ENCODE data around the gene RUVBL1. TPM values are rescaled to one million over a fixed set of nuclear protein-coding genes. Genes with fewer than 3 reads are reported as not detected.
"Not testable (repeated sequence)": the region's sequence is repeated elsewhere in the genome, so short reads cannot be mapped to it uniquely, and the experiment has no call there.

The RUVBL1 gene
- total and polyA plus RNA-seq, 4 experiments from 2014 or later: 26.6 to 71.4 (median 46.9) TPM

- Mint-ChIP-seq H3K4me1 (peaks cover 17 to 39% (median 21%) of the 10 kb centered on the region in 4 donors), H3K27me3 (no peaks in the 10 kb centered on the region), H3K36me3 (peaks cover 5 to 31% of the 10 kb centered on the region in 2 donors), H3K9me3 (peaks cover 0 to 3% (median 0%) of the 10 kb centered on the region in 8 donors), H3K4me3 (no peak overlapping the region), H3K27ac (no peak overlapping the region)
- DNase-seq: no peak
- no peaks in the 10 kb centered on the region for H3K27me3 ChIP-seq (ENCODE audit: insufficient read depth, low read length)
- ChIA-PET POLR2A (ENCODE audit: partially characterized antibody) (no interaction called here), CTCF (ENCODE audit: partially characterized antibody) (no interaction called here)
- H3K9me3 ChIP-seq (ENCODE audit: control insufficient read depth in 1 of 2, low read length in 2 of 2): no peaks in the 10 kb centered on the region
- no peak overlapping the region for H3K4me3 ChIP-seq (ENCODE audit: low read length in 2 of 2)
- no peaks in the 10 kb centered on the region for H3K4me1 ChIP-seq (ENCODE audit: insufficient read depth, low read length)
- no peaks in the 10 kb centered on the region for H3K36me3 ChIP-seq (ENCODE audit: insufficient read depth, low read length)
- H3K27ac ChIP-seq (ENCODE audit: low read depth, low read length): no peak overlapping the region
- intact Hi-C loops (cut with micrococcal nuclease): no loop called here
Measured at GRCh38 chr3:128166971-128167453, 43.4 kb upstream of the RUVBL1 start.

DNA sequence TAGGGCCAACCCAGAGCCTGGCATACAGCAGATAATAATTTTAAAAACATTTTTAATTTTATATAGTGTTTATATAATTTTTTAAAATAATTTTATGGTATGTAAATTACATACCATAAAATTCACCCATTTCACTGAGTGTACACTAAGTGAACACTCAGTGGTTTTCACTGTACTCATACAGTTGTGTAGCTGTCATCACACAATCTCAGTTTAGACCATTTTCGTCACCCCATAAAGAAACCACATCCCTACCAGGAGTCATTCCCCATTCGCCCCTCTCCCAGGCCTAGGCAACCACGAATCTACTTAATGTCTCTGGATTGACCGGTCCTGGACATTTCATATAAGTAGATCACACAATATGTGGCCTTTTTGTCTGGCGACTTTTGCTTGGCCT, 39.8 kb upstream of the RUVBL1 start:
- no peak overlapping the region for H3K27ac ChIP-seq (ENCODE audit: low read depth, low read length)
- Mint-ChIP-seq H3K4me1 (peaks cover 13 to 38% (median 27%) of the 10 kb centered on the region in 4 donors), H3K4me3 (no peak overlapping the region), H3K9me3 (peaks cover 0 to 3% (median 0%) of the 10 kb centered on the region in 8 donors), H3K27ac (no peak overlapping the region), H3K27me3 (no peaks in the 10 kb centered on the region), H3K36me3 (peaks cover 21 to 44% of the 10 kb centered on the region in 2 donors)
- no peaks in the 10 kb centered on the region for H3K36me3 ChIP-seq (ENCODE audit: insufficient read depth, low read length)
- H3K4me1 ChIP-seq (ENCODE audit: insufficient read depth, low read length): no peaks in the 10 kb centered on the region
- intact Hi-C loops (cut with micrococcal nuclease): no loop called here
- no peaks in the 10 kb centered on the region for H3K9me3 ChIP-seq (ENCODE audit: control insufficient read depth in 1 of 2, low read length in 2 of 2)
- CTCF ChIA-PET (ENCODE audit: partially characterized antibody): no interaction called here
- H3K27me3 ChIP-seq (ENCODE audit: insufficient read depth, low read length): no peaks in the 10 kb centered on the region
- no peak for DNase-seq
- POLR2A ChIA-PET (ENCODE audit: partially characterized antibody): no interaction called here
- H3K4me3 ChIP-seq (ENCODE audit: low read length in 2 of 2): no peak overlapping the region

DNA sequence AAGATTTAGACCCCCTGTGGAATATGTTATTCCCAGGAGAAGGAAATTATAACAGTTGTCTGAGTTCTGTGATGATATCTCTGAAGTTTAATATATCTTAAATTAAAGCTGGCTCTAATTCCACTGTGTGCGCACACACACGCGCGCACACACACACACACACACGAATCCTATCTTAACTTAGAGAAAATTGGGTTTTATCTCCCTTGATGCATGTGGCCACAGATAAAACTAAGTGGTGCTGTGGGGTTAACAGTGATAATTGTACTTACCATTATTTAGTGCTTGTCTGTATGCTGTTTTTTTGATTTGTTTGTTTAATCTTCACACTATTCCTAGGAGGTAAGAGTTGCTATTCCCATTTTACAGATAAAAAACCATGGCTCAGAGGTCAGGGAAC, 37.0 kb upstream of the RUVBL1 start:
- Histone ChIP-seq H3K4me1 (ENCODE audit: insufficient read depth, low read length) (no peaks in the 10 kb centered on the region), H3K9me3 (ENCODE audit: control insufficient read depth in 1 of 2, low read length in 2 of 2) (no peaks in the 10 kb centered on the region), H3K27ac (ENCODE audit: low read depth, low read length) (no peak overlapping the region), H3K27me3 (ENCODE audit: insufficient read depth, low read length) (no peaks in the 10 kb centered on the region), H3K36me3 (ENCODE audit: insufficient read depth, low read length) (no peaks in the 10 kb centered on the region), H3K4me3 (ENCODE audit: low read length in 2 of 2) (no peak overlapping the region)
- no peak for DNase-seq
- no peak overlapping the region for H3K4me3 Mint-ChIP-seq
- no peaks in the 10 kb centered on the region for H3K27me3 Mint-ChIP-seq
- peaks cover 40 to 50% of the 10 kb centered on the region in 2 donors for H3K36me3 Mint-ChIP-seq
- ChIA-PET CTCF (ENCODE audit: partially characterized antibody) (no interaction called here), POLR2A (ENCODE audit: partially characterized antibody) (no interaction called here)
- peaks cover 20 to 46% (median 26%) of the 10 kb centered on the region in 4 donors for H3K4me1 Mint-ChIP-seq
- intact Hi-C loops (cut with micrococcal nuclease): no loop called here
- H3K9me3 Mint-ChIP-seq: peaks cover 0 to 4% (median 0%) of the 10 kb centered on the region in 8 donors
- no peak overlapping the region for H3K27ac Mint-ChIP-seq

GRCh38 chr3:128155616-128156360, 32.2 kb upstream of the RUVBL1 start:
- Histone ChIP-seq H3K27ac (ENCODE audit: low read depth, low read length) (no peak overlapping the region), H3K4me3 (ENCODE audit: low read length in 2 of 2) (no peak overlapping the region), H3K4me1 (ENCODE audit: insufficient read depth, low read length) (peaks cover 18% of the 10 kb centered on the region), H3K9me3 (ENCODE audit: control insufficient read depth in 1 of 2, low read length in 2 of 2) (no peaks in the 10 kb centered on the region), H3K27me3 (ENCODE audit: insufficient read depth, low read length) (no peaks in the 10 kb centered on the region), H3K36me3 (ENCODE audit: insufficient read depth, low read length) (no peaks in the 10 kb centered on the region)
- intact Hi-C loops (cut with micrococcal nuclease): no loop called here
- CTCF ChIA-PET (ENCODE audit: partially characterized antibody): interaction anchor here (1.6 kb wide), 1 partner anchor 22 kb away, joined by 6 read pairs; no protein-coding TSS in a partner anchor
- Mint-ChIP-seq H3K4me1 (peaks cover 18 to 50% (median 35%) of the 10 kb centered on the region in 4 donors), H3K4me3 (peak overlapping the region in 3 of 8 donors; percentile 10 to 36 (median 15)), H3K27ac (peak overlapping the region in 1 of 7 donors; percentile 5), H3K36me3 (peaks cover 27 to 34% of the 10 kb centered on the region in 2 donors), H3K9me3 (peaks cover 0 to 4% (median 0%) of the 10 kb centered on the region in 8 donors), H3K27me3 (peaks cover 0 to 1% of the 10 kb centered on the region in 2 donors)
- DNase-seq: no peak
- POLR2A ChIA-PET (ENCODE audit: partially characterized antibody): interaction anchor here (0.6 kb wide), 1 partner anchor 51 kb away, joined by 4 read pairs; no protein-coding TSS in a partner anchor

DNA sequence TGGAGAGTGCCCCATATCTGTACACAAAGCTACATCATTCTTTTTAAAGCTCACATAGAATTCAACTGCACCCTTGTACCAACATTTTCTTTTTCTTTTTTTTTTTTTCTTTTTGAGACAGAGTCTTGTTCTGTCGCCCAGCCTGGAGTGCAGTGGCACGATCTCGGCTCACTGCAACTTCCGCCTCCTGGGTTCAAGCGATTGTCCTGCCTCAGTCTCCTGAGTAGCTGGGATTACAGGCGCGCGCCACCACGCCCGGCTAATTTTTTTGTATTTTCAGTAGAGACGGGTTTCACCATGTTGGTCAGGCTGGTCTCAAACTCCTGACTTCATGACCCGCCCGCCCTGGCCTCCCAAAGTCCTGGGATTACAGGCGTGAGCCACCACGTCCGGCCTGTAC, 30.7 kb upstream of the RUVBL1 start:
- Mint-ChIP-seq H3K36me3 (peaks cover 22 to 30% of the 10 kb centered on the region in 2 donors), H3K4me3 (peak overlapping the region; percentile 83 to 96 (median 88)), H3K4me1 (peaks cover 15 to 41% (median 30%) of the 10 kb centered on the region in 4 donors), H3K27ac (peak overlapping the region; percentile 23 to 97 (median 87))
- Histone ChIP-seq H3K4me1 (ENCODE audit: insufficient read depth, low read length) (peaks cover 18% of the 10 kb centered on the region), H3K4me3 (ENCODE audit: low read length in 2 of 2) (peak overlapping the region in 1 of 2 donors; percentile 63), H3K27ac (ENCODE audit: low read depth, low read length) (peak overlapping the region; percentile 65)
- DNase-seq; H3K27me3 ChIP-seq (ENCODE audit: insufficient read depth, low read length); H3K27me3 Mint-ChIP-seq; H3K9me3 Mint-ChIP-seq; H3K36me3 ChIP-seq (ENCODE audit: insufficient read depth, low read length); H3K9me3 ChIP-seq (ENCODE audit: control insufficient read depth in 1 of 2, low read length in 2 of 2): not testable (repeated sequence)
- ChIA-PET CTCF (ENCODE audit: partially characterized antibody) (interaction anchor here (0.7 to 2.2 kb wide), 5 partner anchors 21 to 679 kb away, joined by 3 to 13 read pairs (median 3); partner anchors contain the start of gene RUVBL1), POLR2A (ENCODE audit: partially characterized antibody) (interaction anchor here (0.6 to 2.8 kb wide), 5 partner anchors 31 to 336 kb away, joined by 3 to 66 read pairs (median 3); partner anchors contain the start of gene RUVBL1)
- intact Hi-C loops (cut with micrococcal nuclease): loop anchor here (5.0 kb wide), 1 partner anchor 42 kb away; no protein-coding TSS in a partner anchor

- Mint-ChIP-seq H3K27me3 (peaks cover 0 to 1% of the 10 kb centered on the region in 2 donors), H3K27ac (peak within 1 kb of the TSS; percentile 85 to 98 (median 94)), H3K36me3 (peaks cover 17 to 25% of the 10 kb centered on the region in 2 donors), H3K9me3 (peaks cover 0 to 4% (median 0%) of the 10 kb centered on the region in 8 donors), H3K4me3 (peak within 1 kb of the TSS; percentile 83 to 96 (median 90)), H3K4me1 (peaks cover 15 to 41% (median 28%) of the 10 kb centered on the region in 4 donors)
- ChIA-PET POLR2A (ENCODE audit: partially characterized antibody) (interaction anchor here (0.6 to 2.8 kb wide), 10 partner anchors 27 to 337 kb away, joined by 3 to 66 read pairs (median 3); partner anchors contain the start of gene RUVBL1), CTCF (ENCODE audit: partially characterized antibody) (interaction anchor here (0.7 to 2.2 kb wide), 5 partner anchors 20 to 680 kb away, joined by 3 to 13 read pairs (median 3); partner anchors contain the start of gene RUVBL1)
- peak within 1 kb of the TSS; percentile 84 to 85 for H3K4me3 ChIP-seq (ENCODE audit: low read length in 2 of 2)
- H3K9me3 ChIP-seq (ENCODE audit: control insufficient read depth in 1 of 2, low read length in 2 of 2): no peaks in the 10 kb centered on the region
- no peaks in the 10 kb centered on the region for H3K36me3 ChIP-seq (ENCODE audit: insufficient read depth, low read length)
- peak; percentile 81 to 86 (median 83) for DNase-seq
- intact Hi-C loops (cut with micrococcal nuclease): loop anchor here (1.0 to 5.0 kb wide), 2 partner anchors 29 to 41 kb away; no protein-coding TSS in a partner anchor
- H3K27me3 ChIP-seq (ENCODE audit: insufficient read depth, low read length): no peaks in the 10 kb centered on the region
- peaks cover 18% of the 10 kb centered on the region for H3K4me1 ChIP-seq (ENCODE audit: insufficient read depth, low read length)
- peak within 1 kb of the TSS; percentile 65 for H3K27ac ChIP-seq (ENCODE audit: low read depth, low read length)
Measured at GRCh38 chr3:128153156-128154041, 29.8 kb upstream of the RUVBL1 start, which contains the start of gene EEFSEC. Gene EEFSEC, plus strand, starts transcription at chr3:128153481. Its CDS starts 27 bp downstream, at chr3:128153508.

Measured in CD4-positive, alpha-beta memory T cell (primary cell).